ENCODE measurements around the gene DACT2.
"Not testable (repeated sequence)": the region's sequence is repeated elsewhere in the genome, so short reads cannot be mapped to it uniquely, and the experiment has no call there.

The DACT2 gene

GRCh38 chr6:168319279-168320111 lies at the start of gene DACT2:
Gene DACT2, minus strand, starts transcription at chr6:168319777. Its CDS starts 144 bp downstream, at chr6:168319633.
- no peak for DNase-seq (ENCODE audit: low read depth in 2 of 2)

GRCh38 chr6:168368936-168369335 lies 49.4 kb upstream of the DACT2 start:
- no peak for DNase-seq (ENCODE audit: low read depth in 2 of 2)

DNA sequence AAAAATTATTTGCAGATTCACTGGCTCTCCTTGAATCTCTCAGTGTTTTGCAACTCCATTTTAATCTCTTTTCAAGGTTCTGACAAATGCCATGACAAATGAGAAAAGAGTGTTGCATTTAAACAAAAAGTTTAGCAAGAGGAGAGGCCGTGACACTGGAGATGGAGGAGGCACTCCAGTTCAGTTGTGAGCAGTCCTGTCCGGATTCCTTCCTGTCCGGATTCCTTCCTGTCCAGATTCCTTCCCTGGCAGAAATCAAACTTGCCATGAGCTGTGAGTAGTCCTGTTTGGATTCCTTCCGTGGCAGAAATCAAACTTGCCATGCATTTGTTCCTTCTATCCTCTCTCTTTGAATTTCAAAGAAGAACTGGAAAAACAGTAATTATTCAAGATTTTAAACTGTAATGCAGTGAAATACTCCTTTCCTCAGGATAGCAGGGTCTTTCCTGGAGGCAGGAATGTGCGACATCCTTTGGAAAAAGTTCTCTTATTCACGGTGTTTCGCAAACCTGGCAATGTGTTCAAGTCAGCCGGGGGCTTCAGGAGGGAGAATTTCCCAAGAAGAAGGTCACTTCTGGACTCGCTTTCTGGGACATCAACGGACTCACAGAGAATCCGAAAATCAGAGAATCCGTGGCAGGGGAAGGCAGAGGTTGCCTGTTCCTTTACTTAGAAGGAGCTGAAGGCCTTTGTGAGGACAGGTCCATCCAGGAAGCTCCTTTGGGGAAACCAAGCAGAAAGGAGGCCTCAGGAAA lies 48.7 kb upstream of the DACT2 start:
- DNase-seq (ENCODE audit: low read depth in 2 of 2), result no peak

DNA sequence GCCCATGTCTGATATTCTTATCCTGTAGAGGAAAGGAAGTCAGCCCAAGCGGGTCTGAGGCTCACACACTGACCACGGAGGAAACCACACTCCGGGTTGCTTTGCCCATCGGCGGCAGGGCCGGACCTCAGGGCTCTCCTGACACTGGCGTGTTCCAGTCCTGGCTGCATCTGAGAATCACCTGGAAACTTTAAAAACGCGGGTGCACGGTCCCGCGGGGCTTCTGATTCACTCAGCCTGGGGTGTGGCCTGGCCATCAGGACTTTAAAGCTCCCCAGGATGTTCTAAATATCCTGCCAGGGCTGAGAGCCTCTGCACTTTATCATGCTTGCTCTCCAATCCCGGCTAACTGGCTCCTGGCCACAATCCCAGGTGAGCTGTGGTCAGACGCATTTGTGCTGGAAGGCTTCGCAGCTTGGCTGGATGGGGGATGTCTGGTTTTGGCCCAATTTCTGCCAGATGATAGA lies 47.7 kb upstream of the DACT2 start:
- no peak for DNase-seq (ENCODE audit: low read depth in 2 of 2)

DNA sequence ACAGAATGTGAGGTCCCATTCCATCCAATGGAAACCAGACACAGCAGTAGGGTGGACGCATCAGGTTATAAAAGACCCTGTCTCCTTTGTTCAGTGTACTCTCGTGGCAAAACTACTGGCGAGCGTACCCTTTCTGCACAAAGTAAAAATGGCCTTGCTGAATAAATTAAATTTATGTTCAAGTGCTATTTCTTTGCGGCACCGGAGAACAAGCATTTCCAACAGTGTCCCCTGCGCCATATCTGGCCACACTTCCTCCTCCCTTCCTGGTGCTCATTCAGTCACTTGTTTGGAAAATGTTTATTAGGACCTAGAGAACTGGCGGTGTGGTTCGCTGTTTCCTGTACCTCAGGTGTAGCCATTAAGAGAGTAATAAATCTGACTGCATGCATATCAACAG lies 46.9 kb upstream of the DACT2 start:
- no peak for DNase-seq (ENCODE audit: low read depth in 2 of 2)

GRCh38 chr6:168365422-168366165 lies 46.0 kb upstream of the DACT2 start:
- no peak for DNase-seq (ENCODE audit: low read depth in 2 of 2)

DNA sequence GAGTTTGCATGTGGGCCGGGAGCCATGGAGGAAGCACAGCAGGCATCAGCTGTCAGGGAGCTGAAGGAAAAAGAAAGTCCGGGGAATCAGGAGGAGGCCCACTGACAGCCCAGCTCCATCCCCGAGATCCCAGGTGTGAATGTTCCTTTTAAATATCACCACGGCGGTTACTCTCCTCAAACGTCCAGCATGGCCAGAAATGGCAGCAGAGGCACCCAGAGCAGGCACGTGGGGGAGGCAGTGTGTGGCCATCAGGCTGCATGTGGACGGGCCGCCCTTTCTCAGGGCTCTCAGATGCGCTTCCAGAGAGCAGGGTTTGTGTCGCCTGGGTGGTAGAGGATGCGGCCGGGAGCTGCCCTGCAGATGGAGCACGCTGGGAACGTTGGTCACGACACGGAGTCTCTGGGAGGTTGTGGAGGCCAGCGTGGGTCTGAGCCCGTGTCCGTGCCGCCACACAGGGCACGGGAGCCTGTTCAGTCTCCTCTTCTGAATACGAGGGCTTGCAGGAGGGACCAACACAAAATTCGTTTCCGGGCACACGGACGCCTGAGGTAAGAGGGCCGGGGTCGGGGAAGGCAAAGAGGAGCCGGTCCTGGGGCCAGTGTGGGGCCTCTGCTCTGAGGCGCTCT lies 45.3 kb upstream of the DACT2 start:
- DNase-seq (ENCODE audit: low read depth in 2 of 2), result no peak

- DNase-seq (ENCODE audit: low read depth in 2 of 2), result no peak
These were observed 44.5 kb upstream of the DACT2 start for GRCh38 chr6:168363811-168364792.

DNA sequence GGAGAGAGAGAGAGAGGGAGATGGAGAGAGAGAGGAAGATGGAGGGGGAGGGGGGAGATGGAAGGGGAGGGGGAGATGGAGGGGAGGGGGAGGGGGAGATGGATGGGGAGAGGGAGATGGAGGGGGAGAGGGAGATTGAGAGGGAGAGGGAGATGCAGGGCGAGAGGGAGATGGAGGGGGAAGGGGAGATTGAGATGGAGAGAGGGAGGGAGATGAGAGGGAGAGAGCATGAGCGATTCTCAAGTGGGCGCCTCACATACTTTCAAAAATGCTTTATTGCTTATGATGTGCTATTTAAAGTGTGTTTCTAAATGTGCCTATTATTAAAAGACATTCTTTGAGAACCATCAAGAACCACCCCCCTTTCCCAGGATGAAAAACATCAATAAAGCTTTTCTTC lies 43.7 kb upstream of the DACT2 start:
- no peak for DNase-seq (ENCODE audit: low read depth in 2 of 2)

GRCh38 chr6:168362276-168362990 lies 42.9 kb upstream of the DACT2 start:
- no peak for DNase-seq (ENCODE audit: low read depth in 2 of 2)

- DNase-seq (ENCODE audit: low read depth in 2 of 2), result no peak
These were observed 42.2 kb upstream of the DACT2 start for GRCh38 chr6:168361766-168362165.

DNA sequence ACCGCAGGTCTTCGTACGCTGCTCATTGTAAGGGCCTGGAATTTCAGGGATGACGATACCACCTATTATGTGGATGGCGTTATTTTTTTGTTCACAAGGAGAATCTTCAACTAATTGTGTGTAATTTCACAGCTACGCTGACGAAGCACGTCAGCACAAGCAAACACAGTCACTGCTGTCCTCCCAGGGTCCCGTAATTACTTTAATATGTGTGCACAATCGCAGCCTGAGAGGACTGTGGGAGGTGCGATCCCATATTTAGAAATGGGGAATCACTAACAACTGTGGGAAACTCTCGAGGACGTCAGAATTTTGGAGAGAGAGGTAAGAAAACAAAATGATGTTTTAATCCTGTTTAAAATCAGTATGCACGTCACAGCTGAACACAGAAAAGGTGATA lies 40.2 kb upstream of the DACT2 start:
- DNase-seq (ENCODE audit: low read depth in 2 of 2), result no peak

- DNase-seq (ENCODE audit: low read depth in 2 of 2), result no peak
These were observed 39.4 kb upstream of the DACT2 start for GRCh38 chr6:168358842-168359420.

- not testable (repeated sequence) for DNase-seq (ENCODE audit: low read depth in 2 of 2)
These were observed 37.3 kb upstream of the DACT2 start for GRCh38 chr6:168356872-168357271.

DNA sequence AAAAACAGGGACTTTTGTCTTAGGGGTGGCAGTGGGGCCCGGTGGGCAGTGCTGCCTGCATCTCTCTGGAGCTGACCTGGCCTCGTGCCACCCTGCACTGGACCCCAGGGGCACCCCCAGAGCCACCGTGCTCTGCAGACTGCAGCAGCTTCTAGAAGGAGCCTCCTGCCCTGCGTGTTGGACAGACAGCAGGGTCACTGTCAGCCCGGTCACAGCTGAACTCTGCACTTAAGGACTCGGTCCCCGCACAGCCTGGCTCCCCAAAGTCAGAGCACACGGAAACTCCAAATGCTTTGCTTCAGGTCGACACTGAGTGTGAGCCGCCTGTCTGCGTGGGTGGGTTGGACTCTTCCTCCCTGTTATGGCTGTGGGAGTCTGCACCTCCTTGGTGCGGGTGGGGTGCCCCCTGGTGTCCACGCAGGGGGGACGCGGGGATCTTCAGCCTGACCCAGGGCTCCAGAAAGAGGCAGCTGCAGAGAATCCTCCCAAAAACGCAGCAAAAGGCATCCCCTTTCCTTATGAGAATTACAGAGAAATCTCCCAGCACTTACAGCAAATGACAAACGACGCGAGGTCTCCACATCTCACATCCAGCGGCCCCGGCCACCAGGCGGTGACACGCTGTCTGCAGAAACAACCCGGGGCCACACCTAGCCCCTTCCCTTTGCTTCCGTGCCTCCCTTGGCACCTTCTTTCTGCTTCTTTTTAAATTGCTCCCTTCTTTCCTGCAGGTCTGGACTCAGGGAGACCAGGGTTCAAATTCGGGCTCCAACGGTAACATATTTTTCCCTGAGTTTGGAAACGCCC lies 36.3 kb upstream of the DACT2 start:
- DNase-seq (ENCODE audit: low read depth in 2 of 2), result no peak

DNA sequence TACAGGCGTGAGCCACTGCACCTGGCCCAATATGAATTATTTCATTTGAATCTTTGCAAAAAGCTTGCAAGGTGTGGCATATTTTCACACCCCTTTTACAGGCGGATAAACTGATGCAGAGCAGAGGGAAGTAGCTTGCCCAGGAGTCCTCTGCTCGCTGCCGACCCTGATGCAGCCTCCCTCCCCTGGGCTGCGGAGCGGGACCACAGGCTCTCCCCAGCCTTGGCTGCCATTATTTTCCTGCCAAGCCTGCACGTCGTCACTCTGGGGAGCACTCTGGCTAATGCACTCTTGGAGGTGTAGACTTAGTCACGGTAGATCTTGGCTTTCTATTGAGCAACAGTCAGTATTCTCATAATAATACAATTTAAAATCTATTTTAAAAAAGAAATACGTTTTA lies 34.8 kb upstream of the DACT2 start:
- no peak for DNase-seq (ENCODE audit: low read depth in 2 of 2)

GRCh38 chr6:168353041-168353440 lies 33.5 kb upstream of the DACT2 start:
- no peak for DNase-seq (ENCODE audit: low read depth in 2 of 2)

DNA sequence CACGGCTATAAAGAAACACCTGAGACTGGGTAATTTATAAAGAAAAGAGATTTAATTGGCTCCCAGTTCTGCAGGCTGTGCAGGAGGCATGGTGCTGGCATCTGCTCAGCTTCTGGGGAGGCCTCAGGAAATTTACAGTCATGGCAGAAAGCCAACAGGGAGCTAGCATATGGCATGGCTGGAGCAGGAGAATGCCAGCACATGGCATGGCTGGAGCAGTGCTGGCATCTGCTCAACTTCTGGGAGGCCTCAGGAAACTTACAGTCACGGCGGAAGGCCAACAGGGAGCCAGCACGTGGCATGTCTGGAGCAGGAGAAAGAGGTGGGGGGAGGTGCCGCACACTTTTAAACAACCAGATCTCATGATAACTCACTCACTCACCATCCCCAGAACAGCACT lies 32.5 kb upstream of the DACT2 start:
- DNase-seq (ENCODE audit: low read depth in 2 of 2), result no peak

DNA sequence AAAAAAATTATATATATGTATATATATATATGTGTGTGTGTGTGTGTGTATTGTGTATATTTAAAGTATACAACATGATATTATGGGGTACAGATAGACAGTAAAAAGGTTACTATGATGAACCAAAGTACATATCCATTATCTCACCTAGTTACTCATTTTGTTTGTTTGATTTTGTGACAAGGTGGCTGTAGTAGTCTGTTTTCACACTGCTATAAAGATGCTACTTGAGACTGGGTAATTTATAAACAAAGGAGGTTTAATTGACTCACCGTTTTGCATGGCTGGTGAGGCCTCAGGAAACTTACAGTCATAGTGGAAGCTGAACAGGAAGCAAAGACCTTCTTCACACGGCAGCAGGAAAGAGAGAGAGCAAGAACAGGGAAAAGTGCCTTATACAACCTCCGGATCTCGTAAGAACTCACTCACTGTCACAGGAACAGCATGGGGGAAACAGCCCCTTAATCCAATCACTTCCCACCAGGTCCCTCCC lies 30.2 kb upstream of the DACT2 start:
- no peak for DNase-seq (ENCODE audit: low read depth in 2 of 2)
